GM12878 (cell line): Measurements from ENCODE around the gene RGP1.

Experiments used
- EP300 ChIP-seq, 2 experiments: fragments of 150-350 bp in 1 of 2; IDR thresholded peaks; 2 replicates each; pipeline ENCODE4 v1.6.1; 2011 to 2012; ENCODE audit warnings: low read depth in 2 of 2, low read length in 2 of 2, borderline replicate concordance in 1 of 2, improper control_type of control experiment in 1 of 2, inconsistent platforms in 1 of 2; ENCODE audit not compliant: control insufficient read depth in 1 of 2
- EZH2 ChIP-seq: IDR thresholded peaks from 2 replicates; pipeline ENCODE4 v1.6.1; 2012; ENCODE audit warnings: low read depth, mild to moderate bottlenecking, control low read depth, inconsistent platforms, low read length, borderline replicate concordance; ENCODE audit not compliant: control insufficient read depth
- HCFC1 ChIP-seq: fragments of 150-350 bp; IDR thresholded peaks from 2 replicates; pipeline ENCODE4 v1.6.1; 2014; ENCODE audit warnings: low read length
- NBN ChIP-seq: fragments of 450-650 bp; IDR thresholded peaks from 2 replicates; pipeline ENCODE4 v1.6.1; 2016
- POLR2AphosphoS5 ChIP-seq: IDR thresholded peaks from 2 replicates; pipeline ENCODE4 v1.6.1; 2011; ENCODE audit warnings: mild to moderate bottlenecking, low read length, inconsistent platforms
- RCOR1 ChIP-seq: conservative IDR thresholded peaks from 2 replicates; pipeline ENCODE4 v1.6.1; 2012; ENCODE audit warnings: low read depth, low read length, improper control_type of control experiment
- SIN3A ChIP-seq: IDR thresholded peaks from 2 replicates; pipeline ENCODE4 v1.6.1; 2012; ENCODE audit warnings: low read depth, low read length, improper control_type of control experiment
- TCF12 ChIP-seq: IDR thresholded peaks from 2 replicates; pipeline ENCODE4 v1.6.1; 2011; ENCODE audit warnings: low read depth, mild to moderate bottlenecking, low read length
- ZNF384 ChIP-seq: IDR thresholded peaks from 2 replicates; pipeline ENCODE4 v1.6.1; 2012; ENCODE audit warnings: low read depth, mild to moderate bottlenecking, low read length, improper control_type of control experiment, borderline replicate concordance
- TF ChIP-seq, protein P1 (sequence below), 3 experiments: IDR thresholded peaks in 2 of 3; conservative IDR thresholded peaks in 1 of 3; 2 replicates each; pipeline ENCODE4 v1.5.1; 2011; ENCODE audit warnings: low read depth in 3 of 3, low read length in 3 of 3, mild to moderate bottlenecking in 3 of 3, control low read depth in 2 of 3, moderate library complexity in 2 of 3, inconsistent platforms in 1 of 3, mixed read lengths in 1 of 3; ENCODE audit not compliant: control insufficient read depth in 2 of 3, insufficient read depth in 1 of 3; ENCODE audit errors: extremely low read depth in 1 of 3
- TF ChIP-seq, protein P2 (sequence below): IDR thresholded peaks from 2 replicates; pipeline ENCODE4 v1.6.1; 2012; ENCODE audit warnings: low read length, inconsistent platforms
- TF ChIP-seq, protein P3 (sequence below): IDR thresholded peaks from 2 replicates; pipeline ENCODE4 v1.6.1; 2012; ENCODE audit warnings: mild to moderate bottlenecking, low read depth, low read length
- TF ChIP-seq, protein P4 (sequence below): IDR thresholded peaks from 2 replicates; pipeline ENCODE4 v1.6.1; 2011; ENCODE audit warnings: low read depth, mild to moderate bottlenecking, low read length, moderate library complexity, borderline replicate concordance; ENCODE audit errors: extremely low read depth
- TF ChIP-seq, protein P5 (sequence below): fragments of 450-650 bp; IDR thresholded peaks from 2 replicates; pipeline ENCODE4 v1.6.1; 2016; ENCODE audit warnings: mild to moderate bottlenecking

DNA sequence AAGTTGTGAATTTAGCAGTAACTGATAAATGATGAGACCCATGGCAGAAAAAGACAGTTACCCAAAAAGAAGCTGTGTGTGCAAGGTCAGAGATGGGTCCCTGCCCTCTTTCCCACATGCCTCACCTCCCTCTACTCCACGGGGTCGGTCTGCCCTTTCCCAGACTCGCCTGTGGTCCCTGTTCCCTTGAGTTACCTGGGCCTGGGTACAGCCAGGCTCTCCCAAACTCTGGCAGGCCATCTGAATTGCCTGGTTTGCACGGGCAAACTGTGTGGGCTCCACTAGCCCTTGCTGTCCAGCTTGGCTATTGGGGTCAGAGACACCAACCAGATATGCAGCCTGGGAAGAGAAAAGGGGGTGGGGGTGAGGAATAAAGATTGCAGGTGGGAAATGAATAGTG lies 40.9 kb upstream of the RGP1 start:
- TF ChIP-seq NBN (no peak), HCFC1 (no peak), ZNF384 (no peak), SIN3A (no peak), POLR2AphosphoS5 (no peak), EP300 (IDR thresholded peaks at IDR 0.05; ENCODE audit: borderline replicate concordance in 1 of 2, control insufficient read depth in 1 of 2, low read depth in 2 of 2, low read length in 2 of 2) (no peak), RCOR1 (no peak), EZH2 (no peak), TCF12 (no peak)
- TF ChIP-seq, protein P1, sequence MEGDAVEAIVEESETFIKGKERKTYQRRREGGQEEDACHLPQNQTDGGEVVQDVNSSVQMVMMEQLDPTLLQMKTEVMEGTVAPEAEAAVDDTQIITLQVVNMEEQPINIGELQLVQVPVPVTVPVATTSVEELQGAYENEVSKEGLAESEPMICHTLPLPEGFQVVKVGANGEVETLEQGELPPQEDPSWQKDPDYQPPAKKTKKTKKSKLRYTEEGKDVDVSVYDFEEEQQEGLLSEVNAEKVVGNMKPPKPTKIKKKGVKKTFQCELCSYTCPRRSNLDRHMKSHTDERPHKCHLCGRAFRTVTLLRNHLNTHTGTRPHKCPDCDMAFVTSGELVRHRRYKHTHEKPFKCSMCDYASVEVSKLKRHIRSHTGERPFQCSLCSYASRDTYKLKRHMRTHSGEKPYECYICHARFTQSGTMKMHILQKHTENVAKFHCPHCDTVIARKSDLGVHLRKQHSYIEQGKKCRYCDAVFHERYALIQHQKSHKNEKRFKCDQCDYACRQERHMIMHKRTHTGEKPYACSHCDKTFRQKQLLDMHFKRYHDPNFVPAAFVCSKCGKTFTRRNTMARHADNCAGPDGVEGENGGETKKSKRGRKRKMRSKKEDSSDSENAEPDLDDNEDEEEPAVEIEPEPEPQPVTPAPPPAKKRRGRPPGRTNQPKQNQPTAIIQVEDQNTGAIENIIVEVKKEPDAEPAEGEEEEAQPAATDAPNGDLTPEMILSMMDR (IDR thresholded peaks at IDR 0.05 in 2 of 3, conservative IDR thresholded peaks at IDR 0.05 in 1 of 3; ENCODE audit: control insufficient read depth in 2 of 3, extremely low read depth in 1 of 3, insufficient read depth in 1 of 3, low read depth in 3 of 3, low read length in 3 of 3): no peak
- TF ChIP-seq, protein P2, sequence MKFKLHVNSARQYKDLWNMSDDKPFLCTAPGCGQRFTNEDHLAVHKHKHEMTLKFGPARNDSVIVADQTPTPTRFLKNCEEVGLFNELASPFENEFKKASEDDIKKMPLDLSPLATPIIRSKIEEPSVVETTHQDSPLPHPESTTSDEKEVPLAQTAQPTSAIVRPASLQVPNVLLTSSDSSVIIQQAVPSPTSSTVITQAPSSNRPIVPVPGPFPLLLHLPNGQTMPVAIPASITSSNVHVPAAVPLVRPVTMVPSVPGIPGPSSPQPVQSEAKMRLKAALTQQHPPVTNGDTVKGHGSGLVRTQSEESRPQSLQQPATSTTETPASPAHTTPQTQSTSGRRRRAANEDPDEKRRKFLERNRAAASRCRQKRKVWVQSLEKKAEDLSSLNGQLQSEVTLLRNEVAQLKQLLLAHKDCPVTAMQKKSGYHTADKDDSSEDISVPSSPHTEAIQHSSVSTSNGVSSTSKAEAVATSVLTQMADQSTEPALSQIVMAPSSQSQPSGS: no peak
- TF ChIP-seq, protein P3, sequence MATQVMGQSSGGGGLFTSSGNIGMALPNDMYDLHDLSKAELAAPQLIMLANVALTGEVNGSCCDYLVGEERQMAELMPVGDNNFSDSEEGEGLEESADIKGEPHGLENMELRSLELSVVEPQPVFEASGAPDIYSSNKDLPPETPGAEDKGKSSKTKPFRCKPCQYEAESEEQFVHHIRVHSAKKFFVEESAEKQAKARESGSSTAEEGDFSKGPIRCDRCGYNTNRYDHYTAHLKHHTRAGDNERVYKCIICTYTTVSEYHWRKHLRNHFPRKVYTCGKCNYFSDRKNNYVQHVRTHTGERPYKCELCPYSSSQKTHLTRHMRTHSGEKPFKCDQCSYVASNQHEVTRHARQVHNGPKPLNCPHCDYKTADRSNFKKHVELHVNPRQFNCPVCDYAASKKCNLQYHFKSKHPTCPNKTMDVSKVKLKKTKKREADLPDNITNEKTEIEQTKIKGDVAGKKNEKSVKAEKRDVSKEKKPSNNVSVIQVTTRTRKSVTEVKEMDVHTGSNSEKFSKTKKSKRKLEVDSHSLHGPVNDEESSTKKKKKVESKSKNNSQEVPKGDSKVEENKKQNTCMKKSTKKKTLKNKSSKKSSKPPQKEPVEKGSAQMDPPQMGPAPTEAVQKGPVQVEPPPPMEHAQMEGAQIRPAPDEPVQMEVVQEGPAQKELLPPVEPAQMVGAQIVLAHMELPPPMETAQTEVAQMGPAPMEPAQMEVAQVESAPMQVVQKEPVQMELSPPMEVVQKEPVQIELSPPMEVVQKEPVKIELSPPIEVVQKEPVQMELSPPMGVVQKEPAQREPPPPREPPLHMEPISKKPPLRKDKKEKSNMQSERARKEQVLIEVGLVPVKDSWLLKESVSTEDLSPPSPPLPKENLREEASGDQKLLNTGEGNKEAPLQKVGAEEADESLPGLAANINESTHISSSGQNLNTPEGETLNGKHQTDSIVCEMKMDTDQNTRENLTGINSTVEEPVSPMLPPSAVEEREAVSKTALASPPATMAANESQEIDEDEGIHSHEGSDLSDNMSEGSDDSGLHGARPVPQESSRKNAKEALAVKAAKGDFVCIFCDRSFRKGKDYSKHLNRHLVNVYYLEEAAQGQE: no peak
- TF ChIP-seq, protein P4, sequence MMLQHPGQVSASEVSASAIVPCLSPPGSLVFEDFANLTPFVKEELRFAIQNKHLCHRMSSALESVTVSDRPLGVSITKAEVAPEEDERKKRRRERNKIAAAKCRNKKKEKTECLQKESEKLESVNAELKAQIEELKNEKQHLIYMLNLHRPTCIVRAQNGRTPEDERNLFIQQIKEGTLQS: no peak
- TF ChIP-seq, protein P5, sequence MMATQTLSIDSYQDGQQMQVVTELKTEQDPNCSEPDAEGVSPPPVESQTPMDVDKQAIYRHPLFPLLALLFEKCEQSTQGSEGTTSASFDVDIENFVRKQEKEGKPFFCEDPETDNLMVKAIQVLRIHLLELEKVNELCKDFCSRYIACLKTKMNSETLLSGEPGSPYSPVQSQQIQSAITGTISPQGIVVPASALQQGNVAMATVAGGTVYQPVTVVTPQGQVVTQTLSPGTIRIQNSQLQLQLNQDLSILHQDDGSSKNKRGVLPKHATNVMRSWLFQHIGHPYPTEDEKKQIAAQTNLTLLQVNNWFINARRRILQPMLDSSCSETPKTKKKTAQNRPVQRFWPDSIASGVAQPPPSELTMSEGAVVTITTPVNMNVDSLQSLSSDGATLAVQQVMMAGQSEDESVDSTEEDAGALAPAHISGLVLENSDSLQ: no peak
